NCI-H82 treated with DMSO at 0.1 percent for 48 hours (cell line): ENCODE results near the gene SSU72.
A peak's percentile ranks its signal among the peaks of the same experiment; 100 is the strongest.

Experiments
- DNase-seq: peaks from one replicate; lab custom pipeline; 2025; ENCODE audit not compliant: unreplicated experiment; lab: John Stamatoyannopoulos, UW

The SSU72 gene

DNA sequence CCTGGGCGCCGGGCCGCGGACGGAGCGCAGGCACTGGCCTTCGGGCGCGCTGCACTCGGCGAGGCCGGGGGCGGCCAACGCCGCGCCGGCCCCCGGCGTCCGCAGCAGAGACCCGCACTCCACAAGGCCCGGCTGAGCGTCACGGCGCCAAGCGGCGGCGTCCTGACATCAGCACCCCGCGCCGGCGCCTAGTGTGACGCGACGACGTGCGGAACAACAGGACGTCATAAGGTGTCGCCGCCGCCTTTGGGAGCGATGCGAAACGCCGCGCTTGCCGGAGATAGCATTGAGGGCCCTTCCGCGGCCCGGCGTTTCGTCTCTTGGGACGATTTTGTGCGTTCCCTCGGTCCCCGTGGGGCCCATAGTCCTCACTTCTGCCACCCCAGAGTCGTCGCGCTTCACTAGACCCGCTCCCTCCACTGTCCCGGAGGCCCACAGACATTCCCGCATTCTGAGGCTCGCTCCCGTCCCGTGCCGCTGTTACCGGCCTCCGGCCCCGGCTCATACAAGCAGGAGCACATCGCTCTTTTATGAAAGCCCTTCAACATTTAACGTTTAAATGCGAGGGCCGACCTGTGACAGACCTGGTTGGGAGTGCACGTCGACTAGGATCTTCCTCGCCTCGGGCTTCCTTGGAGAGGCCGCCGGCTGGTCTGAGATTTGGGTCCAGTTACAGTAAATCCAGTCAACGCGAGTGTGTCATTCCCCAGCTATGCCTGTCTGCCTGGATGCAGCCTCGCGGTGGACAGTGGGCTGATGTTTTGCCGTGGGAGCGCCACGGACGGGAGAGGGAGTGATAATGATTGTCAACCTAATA is at the start of gene SSU72:
TSS of gene SSU72 (minus strand) at position 143 of the 817 bp plus-strand sequence. CDS start 306 bp downstream, outside the sequence.
- peak; percentile 76 for DNase-seq

DNA sequence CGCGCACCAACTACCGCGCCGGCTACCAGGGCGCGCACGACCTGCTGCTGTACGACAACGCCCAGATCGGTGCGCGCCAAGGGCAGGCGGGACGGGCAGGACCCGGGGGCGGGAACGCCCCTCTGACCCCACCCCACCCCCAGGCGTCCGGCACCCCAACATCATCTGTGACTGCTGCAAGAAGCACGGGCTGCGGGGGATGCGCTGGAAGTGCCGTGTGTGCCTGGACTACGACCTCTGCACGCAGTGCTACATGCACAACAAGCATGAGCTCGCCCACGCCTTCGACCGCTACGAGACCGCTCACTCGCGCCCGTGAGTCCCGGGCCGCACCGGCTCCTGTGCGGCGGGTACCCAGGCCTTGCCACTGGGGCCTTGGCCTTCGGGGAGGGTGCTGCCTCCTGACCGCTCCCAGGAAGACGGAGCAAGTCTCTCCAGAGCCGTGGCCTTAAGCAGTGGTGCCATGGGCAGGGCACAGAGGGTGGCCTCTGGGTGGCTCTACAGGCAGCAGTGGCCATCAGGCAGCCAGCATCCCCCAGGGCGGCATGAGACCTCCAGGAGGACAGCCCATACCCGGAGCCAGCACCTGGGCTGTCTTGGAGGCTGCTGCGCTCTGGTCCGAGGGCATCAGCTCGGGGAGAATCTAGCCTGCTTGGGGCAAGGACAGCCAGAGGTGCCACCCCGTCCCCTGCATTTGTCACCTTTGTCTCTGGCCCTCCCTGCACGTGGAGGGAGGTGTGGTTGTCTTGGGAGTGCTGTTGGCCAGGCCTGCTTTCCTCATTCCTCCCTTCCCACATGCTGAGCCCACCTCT is 49.2 kb upstream of the SSU72 start:
- DNase-seq: no peak

- no peak for DNase-seq
Observed at GRCh38 chr1:1623181-1623630, 48.5 kb upstream of the SSU72 start.

- no peak for DNase-seq
Observed at GRCh38 chr1:1622788-1623094, 48.1 kb upstream of the SSU72 start.

DNA sequence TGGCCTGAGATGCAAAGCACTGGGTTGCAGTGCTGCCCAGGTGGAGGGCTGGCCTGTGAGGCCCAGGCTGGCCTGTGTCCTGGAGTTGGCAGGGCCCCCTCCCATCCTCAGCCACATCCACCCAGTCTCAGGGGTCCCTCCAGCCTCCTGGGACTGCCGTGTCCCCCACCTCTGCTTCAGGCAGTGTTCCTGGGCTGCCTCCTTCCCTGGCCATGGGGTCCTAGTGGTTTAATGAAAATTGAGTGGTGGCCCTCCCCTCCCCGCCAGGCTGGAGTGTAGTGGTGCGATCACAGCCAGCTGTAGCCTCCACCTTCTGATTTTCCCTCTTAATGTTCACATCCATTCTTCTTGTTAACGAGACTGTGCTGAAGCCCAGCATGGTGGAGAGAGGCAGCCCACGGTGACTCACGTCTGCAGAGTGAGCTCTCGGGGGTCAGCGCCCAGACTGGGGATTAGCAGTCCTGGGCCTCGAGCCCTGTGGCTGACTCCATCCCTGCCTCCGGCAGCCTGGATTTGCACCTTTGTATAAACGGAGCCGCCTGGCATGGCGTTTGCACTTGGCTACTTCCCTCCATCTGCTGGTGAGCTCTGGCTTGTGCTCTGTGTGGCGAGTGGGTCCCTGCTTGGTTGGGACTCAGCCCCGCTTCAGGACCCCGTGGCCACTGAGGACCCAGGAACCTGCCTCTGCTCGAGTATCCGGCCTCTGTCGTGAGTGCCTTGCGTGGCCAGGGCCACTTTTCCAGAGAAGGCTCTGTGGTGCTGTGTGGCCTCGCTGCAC is 47.5 kb upstream of the SSU72 start:
- no peak for DNase-seq

GRCh38 chr1:1621173-1622009 is 46.7 kb upstream of the SSU72 start:
- no peak for DNase-seq

DNA sequence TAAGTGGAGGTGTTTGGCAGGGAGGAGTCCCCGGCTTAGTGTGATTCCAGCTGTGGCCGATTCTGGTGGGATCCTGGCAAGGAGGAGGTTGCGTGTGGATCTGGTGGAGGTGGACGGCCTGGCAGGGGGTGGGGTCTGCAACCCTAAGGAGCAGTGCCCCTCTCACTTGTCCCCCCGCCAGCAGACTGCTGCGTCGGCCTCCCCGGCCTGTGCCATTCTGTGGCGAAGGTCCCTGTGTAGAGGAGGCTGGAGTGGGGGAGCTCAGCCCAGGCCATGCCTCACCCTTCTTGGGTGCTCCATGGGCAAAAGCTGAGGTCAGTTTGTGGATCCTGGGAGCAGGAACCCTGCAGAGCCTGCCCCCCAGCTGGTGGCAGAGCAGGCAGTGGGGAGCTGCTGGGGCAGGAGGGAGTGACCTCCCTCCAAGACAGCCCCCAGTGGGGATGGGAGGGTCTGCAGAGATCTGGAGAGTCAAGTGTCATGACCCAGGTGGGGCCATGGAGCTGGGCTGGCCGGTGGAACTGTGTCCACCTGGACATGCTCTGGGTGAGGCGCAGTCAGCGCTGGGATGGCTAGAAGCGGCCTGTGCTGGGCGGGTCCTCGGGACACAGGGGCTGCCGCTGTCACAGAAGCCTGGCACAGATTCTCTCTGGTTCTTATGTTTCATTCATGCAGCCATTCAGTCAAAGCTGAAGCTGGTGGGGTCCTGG is 45.9 kb upstream of the SSU72 start:
- no peak for DNase-seq

DNA sequence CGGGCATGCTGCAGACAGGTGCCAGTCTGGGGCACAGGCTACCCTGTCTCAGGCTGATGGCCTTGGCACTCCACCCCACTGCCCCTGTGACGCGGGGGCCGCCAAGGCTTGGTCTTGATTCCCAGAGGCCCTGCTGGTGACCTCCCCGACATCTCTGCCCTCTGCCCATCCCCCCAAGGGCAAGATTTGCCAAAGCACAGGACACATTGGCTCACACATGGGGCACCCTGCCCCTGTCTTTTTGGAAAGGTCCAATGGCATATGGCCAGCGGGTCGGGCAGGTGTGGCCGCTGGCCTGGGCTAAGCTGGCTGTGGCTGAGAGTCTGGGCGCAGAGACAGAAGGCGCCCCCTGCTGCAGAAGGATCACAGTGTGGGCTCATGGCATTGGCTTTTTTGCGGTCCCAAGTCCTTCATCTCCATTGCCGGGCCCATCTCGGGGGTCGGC is 45.3 kb upstream of the SSU72 start:
- no peak for DNase-seq

DNA sequence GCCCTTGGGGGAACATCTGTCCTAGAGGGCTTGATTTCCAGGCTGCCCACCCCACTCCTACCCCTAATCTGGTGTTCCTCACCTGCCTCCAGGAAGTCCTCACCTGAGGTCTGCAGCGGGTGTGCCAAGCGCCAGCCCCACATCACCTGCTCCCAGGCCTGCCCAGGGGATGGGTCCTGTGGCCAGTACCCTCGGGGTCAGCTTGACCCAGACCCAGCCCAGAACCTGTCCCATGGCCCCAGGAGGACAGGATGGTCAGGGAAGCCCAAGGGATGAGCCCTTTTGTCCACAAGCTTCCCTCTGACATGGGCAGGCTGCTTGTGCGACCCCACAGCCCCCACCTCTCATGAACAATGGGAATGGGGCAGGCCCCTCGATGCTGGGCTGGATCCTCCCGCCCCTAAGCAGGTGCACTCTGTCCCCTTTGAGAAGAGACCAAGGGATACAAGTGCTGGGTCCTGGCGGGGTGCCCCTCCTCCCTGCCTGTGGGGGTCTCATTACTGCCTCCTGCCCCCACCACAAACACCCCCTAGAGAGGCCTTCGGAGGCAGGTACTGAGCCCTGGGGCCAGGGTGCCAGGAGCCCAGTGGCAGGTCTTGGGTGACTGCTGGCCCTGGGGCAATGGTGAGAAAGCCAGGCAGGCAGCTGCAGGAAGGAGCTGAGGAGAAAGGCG is 43.9 kb upstream of the SSU72 start:
- DNase-seq: no peak

GRCh38 chr1:1617925-1618324 is 43.3 kb upstream of the SSU72 start:
- no peak for DNase-seq

GRCh38 chr1:1617516-1617915 is 42.9 kb upstream of the SSU72 start:
- no peak for DNase-seq

DNA sequence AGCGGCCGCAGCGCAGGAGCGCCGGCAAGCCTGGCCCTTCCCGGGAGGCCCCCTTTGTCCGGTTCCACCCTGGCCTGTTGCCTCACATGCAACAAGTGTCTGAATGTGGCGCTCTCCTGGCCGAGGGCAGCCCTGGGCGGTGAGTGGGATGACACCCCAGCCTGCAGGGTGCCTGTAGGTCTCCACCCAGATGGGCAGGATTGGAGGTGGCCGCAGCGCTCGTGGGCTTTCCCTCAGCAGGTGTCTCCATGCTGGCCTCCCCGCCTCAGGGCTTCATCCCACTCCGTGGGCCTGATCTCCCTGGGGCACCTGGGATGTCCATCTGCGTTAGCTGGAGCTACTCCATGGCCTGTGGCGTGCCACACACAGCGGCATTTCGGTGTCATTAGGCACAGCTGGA is 42.2 kb upstream of the SSU72 start:
- DNase-seq: no peak

GRCh38 chr1:1616045-1616790 is 41.6 kb upstream of the SSU72 start:
- no peak for DNase-seq

- peak; percentile 87 for DNase-seq
Observed at GRCh38 chr1:1615256-1616044, 40.8 kb upstream of the SSU72 start, which contains the start of gene MIB2. MIB2 (plus strand) TSS chr1:1615500; CDS start chr1:1623453, 7,953 bp downstream.

GRCh38 chr1:1614954-1615255 is 40.2 kb upstream of the SSU72 start:
- DNase-seq: no peak

- no peak for DNase-seq
Observed at GRCh38 chr1:1614204-1614953, 39.7 kb upstream of the SSU72 start.

- no peak for DNase-seq
Observed at GRCh38 chr1:1613509-1614082, 38.9 kb upstream of the SSU72 start.
